ENCODE measurements around the gene DIP2C.

DIP2C gene

DNA sequence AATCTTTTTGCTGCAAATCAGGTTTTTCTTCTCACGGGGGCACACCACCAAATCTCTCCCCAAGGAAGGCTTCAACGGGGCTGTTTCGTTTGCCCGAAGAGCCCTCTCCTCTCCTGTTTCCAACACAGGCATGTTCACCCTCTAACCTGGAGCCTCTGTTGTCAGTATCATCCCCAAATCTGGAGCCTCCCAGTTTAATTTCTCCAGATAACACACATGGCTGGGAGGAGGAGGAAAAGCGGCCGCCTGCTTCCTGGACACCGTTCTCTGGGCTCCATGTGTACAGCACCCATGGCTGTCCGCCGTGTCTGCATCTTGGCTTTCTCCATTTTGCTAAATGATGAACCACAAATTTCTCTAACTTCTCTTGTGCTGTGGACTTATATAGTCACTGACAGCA is 214.5 kb downstream of the DIP2C start:
- in situ Hi-C loops (cut with MboI; ENCODE audit: low sequenced_read_pairs, unreplicated experiment), result no loop called here
- no peak for DNase-seq (ENCODE audit: low spot score)
- no peak for TF ChIP-seq CTCF (IDR thresholded peaks at IDR 0.05; ENCODE audit: borderline replicate concordance, control extremely low read depth, extremely low read depth, insufficient read depth, missing control alignments)

DNA sequence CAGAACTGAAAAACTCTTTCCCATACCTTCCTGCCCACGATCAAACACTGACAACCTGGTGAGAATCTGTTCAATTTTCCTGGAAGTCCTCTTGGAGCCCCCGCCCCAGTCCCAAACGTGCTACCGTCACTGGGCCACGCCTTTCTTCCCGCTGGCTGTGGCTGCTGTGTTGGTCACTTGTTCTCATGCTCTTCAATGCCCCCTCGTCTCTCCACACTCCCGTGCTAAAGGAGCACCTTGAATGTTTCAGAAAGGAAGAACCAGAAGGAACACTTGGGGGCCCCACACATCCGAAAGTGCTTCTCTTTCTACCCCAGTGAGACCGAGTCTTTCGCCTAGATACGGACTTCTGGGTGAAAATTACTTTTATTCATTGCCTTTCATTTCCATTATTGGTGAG is 215.1 kb downstream of the DIP2C start:
- in situ Hi-C loops (cut with MboI; ENCODE audit: low sequenced_read_pairs, unreplicated experiment), result no loop called here
- DNase-seq (ENCODE audit: low spot score), result no peak
- no peak for TF ChIP-seq CTCF (IDR thresholded peaks at IDR 0.05; ENCODE audit: borderline replicate concordance, control extremely low read depth, extremely low read depth, insufficient read depth, missing control alignments)

- no peak for TF ChIP-seq CTCF (IDR thresholded peaks at IDR 0.05; ENCODE audit: borderline replicate concordance, control extremely low read depth, extremely low read depth, insufficient read depth, missing control alignments)
- no peak for DNase-seq (ENCODE audit: low spot score)
- in situ Hi-C loops (cut with MboI; ENCODE audit: low sequenced_read_pairs, unreplicated experiment), result no loop called here
Observed at GRCh38 chr10:472241-472910, 217.1 kb downstream of the DIP2C start.

DNA sequence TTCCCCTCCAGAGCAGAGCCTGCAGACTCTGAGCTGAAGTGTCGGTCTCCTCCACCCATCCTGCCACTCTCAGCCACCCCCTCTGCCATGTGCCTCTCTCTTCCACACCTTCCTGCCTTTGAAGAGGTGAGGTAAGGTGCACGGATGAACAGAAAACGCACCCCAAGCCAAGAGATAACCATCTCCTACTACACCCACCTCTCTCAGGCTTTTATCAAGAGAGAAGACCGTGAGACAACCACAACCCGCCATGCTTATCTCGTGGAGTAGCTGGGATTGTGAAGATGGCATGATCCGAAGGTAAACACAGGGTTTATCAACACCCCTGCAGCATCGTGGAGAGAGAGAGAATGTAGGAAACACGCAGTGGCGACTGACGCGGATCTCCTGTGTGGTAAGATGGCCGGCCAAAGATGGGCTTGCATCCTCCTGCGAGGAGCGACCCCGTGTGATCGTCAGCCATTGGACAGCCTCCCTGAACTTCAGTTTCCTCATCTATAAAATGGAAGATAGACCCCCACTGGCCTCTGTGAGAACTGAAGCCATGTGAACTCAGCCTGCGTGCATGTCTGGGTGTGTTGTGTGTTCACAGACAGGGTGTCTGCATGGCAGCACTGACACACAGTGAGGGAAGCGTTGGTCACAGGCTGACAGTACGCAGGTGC is 219.0 kb downstream of the DIP2C start:
- no peak for TF ChIP-seq CTCF (IDR thresholded peaks at IDR 0.05; ENCODE audit: borderline replicate concordance, control extremely low read depth, extremely low read depth, insufficient read depth, missing control alignments)
- no peak for DNase-seq (ENCODE audit: low spot score)

DNA sequence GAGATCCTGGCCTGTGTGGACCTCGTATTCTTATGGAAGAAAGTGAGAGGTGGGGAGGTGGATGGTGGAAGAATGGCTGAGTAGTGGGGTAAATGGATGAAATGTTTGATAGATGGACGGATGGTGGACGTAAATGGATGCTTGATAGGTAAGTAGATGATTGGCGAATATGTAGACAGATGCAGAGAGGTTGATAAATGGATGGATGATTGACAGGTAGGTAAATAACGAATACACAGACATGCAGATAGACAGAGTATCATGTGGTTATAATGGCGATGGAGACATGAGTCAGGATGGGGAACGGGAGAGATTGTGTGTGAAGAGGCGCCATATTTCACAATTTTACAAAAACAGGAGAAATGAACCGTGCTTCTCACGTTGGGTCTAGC is 219.5 kb downstream of the DIP2C start:
- no peak for DNase-seq (ENCODE audit: low spot score)
- in situ Hi-C loops (cut with MboI; ENCODE audit: low sequenced_read_pairs, unreplicated experiment), result no loop called here
- no peak for TF ChIP-seq CTCF (IDR thresholded peaks at IDR 0.05; ENCODE audit: borderline replicate concordance, control extremely low read depth, extremely low read depth, insufficient read depth, missing control alignments)

More for the DNA sequence above, 219.0 kb downstream of the DIP2C start:
- in situ Hi-C loops (cut with MboI; ENCODE audit: low sequenced_read_pairs, unreplicated experiment), result no loop called here

DNA sequence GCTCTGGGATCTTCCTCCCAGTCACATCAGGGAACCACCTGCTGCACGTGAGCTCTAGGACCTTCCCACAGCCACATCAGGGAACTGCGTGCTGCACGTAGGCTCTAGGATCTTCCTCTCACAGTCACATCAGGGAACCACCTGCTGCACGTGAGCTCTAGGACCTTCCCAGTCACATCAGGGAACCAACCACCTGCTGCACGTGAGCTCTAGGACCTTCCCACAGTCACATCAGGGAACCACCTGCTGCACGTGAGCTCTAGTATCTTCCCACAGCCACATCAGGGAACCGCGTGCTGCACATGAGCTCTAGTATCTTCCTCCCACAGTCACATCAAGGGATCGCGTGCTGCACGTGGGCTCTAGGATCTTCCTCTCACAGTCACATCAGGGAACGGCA is 229.7 kb downstream of the DIP2C start:
- in situ Hi-C loops (cut with MboI; ENCODE audit: low sequenced_read_pairs, unreplicated experiment), result no loop called here
- DNase-seq (ENCODE audit: low spot score), result no peak
- no peak for TF ChIP-seq CTCF (IDR thresholded peaks at IDR 0.05; ENCODE audit: borderline replicate concordance, control extremely low read depth, extremely low read depth, insufficient read depth, missing control alignments)

Measured in GM13976 (cell line).